ENCODE measurements around the gene CFAP53.

CFAP53 gene

GRCh38 chr18:50192995-50193795 lies 73.1 kb downstream of the CFAP53 start:
- no peak for DNase-seq

GRCh38 chr18:50190926-50191325 lies 75.4 kb downstream of the CFAP53 start:
- no peak for DNase-seq

GRCh38 chr18:50190236-50190635 lies 76.1 kb downstream of the CFAP53 start:
- no peak for DNase-seq

- DNase-seq, result no peak
Measured at GRCh38 chr18:50189160-50189559, 77.1 kb downstream of the CFAP53 start.

- DNase-seq, result no peak
Measured at GRCh38 chr18:50188652-50189051, 77.6 kb downstream of the CFAP53 start.

GRCh38 chr18:50187659-50188058 lies 78.6 kb downstream of the CFAP53 start:
- DNase-seq, result no peak

- DNase-seq, result no peak
Measured at GRCh38 chr18:50186385-50186784, 79.9 kb downstream of the CFAP53 start.

GRCh38 chr18:50183556-50183955 lies 82.7 kb downstream of the CFAP53 start:
- DNase-seq, result no peak

GRCh38 chr18:50182511-50182910 lies 83.8 kb downstream of the CFAP53 start:
- DNase-seq, result no peak

- DNase-seq, result no peak
Measured at GRCh38 chr18:50181590-50181989, 84.7 kb downstream of the CFAP53 start.

GRCh38 chr18:50179465-50179864 lies 86.8 kb downstream of the CFAP53 start:
- DNase-seq, result no peak

GRCh38 chr18:50177294-50177992 lies 88.9 kb downstream of the CFAP53 start:
- DNase-seq, result no peak

Data from effector CD4-positive, alpha-beta T cell (primary cell).